ENCODE data around the gene TMEM176B. TPM values are rescaled to one million over a fixed set of nuclear protein-coding genes. Genes with fewer than 3 reads are reported as not detected.

TMEM176B gene
- total RNA-seq: 0.09 TPM in 1 of 2 replicates, not detected in the other

DNA sequence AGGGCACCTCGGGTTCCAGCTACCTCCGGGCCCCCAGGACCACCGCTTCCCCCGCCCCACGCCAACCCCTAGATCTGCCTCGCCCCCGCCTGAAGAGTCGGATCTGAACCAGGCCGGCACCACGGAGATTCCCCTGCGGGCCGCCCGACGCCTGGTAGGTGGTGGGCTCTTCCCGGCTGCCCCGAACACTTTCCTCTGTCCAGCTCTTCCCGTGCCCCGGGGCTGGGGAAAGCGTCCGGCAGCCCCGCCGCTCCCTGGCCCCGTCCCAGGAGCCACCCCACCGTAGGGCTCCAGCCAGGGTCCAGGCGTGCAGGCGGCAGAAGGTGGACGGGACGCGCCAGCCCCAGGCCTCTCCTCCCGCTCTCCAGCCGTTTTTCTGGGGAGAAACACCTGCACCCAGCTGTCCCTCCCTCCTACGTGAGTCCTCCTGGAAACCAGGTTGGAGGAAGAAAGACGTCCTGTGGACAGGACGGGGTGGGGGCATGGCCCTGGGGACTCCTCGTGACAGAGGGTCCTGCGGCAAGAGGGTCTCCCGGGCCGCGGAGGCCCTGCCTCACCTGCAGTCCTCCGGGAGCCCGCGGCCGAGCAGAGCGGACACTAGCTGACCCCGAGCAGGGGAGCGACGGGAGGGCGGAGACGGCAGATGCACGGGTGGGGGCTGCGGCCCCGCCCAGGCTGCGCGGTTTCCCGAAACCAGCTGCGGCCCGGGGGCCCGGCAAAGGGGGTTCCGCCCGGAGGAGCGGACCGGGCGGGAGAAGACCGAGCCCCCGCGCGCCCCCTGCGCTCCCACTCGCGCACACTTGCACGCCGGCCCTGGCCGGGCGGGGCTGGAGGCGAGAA lies at the start of gene TMEM176B:
TMEM176B (minus strand) TSS at position 624 of the 840 bp plus-strand sequence. CDS start 3,795 bp downstream, outside the sequence.

DNA sequence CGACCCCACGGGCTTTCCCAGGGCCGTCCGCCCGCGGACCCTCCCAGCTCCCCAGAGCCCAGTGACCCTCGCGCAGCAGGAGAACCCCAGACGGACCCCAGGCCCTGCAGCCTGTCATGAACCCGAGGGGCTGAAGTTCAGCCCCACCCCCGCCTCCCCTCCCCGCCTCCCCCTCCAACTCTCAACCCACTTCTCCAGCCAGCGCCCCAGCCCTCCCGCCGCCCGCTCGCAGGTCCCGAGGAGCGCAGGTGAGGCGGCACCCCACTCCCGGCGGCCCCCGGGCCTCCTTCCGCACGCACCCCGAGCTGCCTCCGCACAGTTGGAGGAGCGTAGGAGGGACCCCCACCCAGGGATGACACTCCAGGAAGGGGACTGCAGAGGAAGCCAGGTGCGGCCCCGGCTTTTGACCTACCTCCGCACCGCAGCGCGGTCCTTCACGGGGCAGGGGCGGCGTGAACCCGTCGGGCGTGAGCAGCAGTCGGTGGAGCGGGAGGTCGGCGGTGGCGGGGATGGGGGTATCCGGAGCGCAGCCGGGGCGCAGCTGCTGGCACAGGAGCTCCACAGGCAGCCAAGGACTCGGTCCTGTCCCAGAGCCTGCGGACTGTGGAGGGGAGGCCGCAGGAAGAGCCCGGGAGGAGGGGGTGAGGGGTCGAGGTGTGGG lies 547 bp upstream of the TMEM176B start, which contains the start of gene TMEM176A:
TMEM176A (plus strand) TSS at position 189 of the 661 bp plus-strand sequence. CDS start 782 bp downstream, outside the sequence.

Other genes starting within 250 kb of the TMEM176B start
- gene GIMAP4, start 233.0 kb downstream of the TMEM176B start, total RNA-seq: 0.09 TPM in 1 of 2 replicates, not detected in the other
- gene GIMAP6, start 168.0 kb downstream of the TMEM176B start, total RNA-seq: not detected in 2 replicates
- under 0.01 and 0.17 TPM in 2 replicates for gene GIMAP2, start 114.7 kb downstream of the TMEM176B start, total RNA-seq
- 0.09 TPM in 1 of 2 replicates, not detected in the other for gene GIMAP1, start 83.8 kb downstream of the TMEM176B start, total RNA-seq
- not detected in 2 replicates for gene GIMAP5, start 62.9 kb downstream of the TMEM176B start, total RNA-seq
- not detected in 2 replicates for gene TMEM176A, start 405 bp upstream of the TMEM176B start, total RNA-seq
- not detected in 2 replicates for gene AOC1, start 52.2 kb upstream of the TMEM176B start, total RNA-seq
- gene KCNH2, start 178.0 kb upstream of the TMEM176B start, total RNA-seq: under 0.01 and 0.17 TPM in 2 replicates
- 0.17 and 0.32 TPM in 2 replicates for gene NOS3, start 190.7 kb upstream of the TMEM176B start, total RNA-seq
- under 0.01 TPM in 2 replicates for gene ATG9B, start 224.1 kb upstream of the TMEM176B start, total RNA-seq
- gene ABCB8, start 228.1 kb upstream of the TMEM176B start, total RNA-seq: 17.8 and 20.8 TPM in 2 replicates
- 0.09 TPM in 1 of 2 replicates, not detected in the other for gene ASIC3, start 248.2 kb upstream of the TMEM176B start, total RNA-seq